IMR-90 (cell line): ENCODE data around the gene SNRNP35.

Source experiments
- BHLHE40 ChIP-seq: fragments of 150-350 bp; IDR thresholded peaks from 2 replicates; pipeline ENCODE4 v1.6.1; 2016; ENCODE audit warnings: mild to moderate bottlenecking, low read depth, low read length
- CEBPB ChIP-seq: IDR thresholded peaks from 2 replicates; pipeline ENCODE4 v1.6.1; 2012; ENCODE audit warnings: low read depth, low read length, improper control_type of control experiment
- MAZ ChIP-seq: IDR thresholded peaks from 2 replicates; pipeline ENCODE4 v1.6.1; 2012; ENCODE audit warnings: low read depth, mild to moderate bottlenecking, low read length, improper control_type of control experiment, moderate library complexity, borderline replicate concordance
- NFE2L2 ChIP-seq: fragments of 150-350 bp; IDR thresholded peaks from 2 replicates; pipeline ENCODE4 v1.6.1; 2016; ENCODE audit warnings: low read depth, mild to moderate bottlenecking, low read length
- POLR2A ChIP-seq: IDR thresholded peaks from 2 replicates; pipeline ENCODE4 v1.6.1; 2012; ENCODE audit warnings: mild to moderate bottlenecking, low read depth, low read length
- RAD21 ChIP-seq: IDR thresholded peaks from 2 replicates; pipeline ENCODE4 v1.6.1; 2012; ENCODE audit warnings: low read length, improper control_type of control experiment
- SMC3 ChIP-seq: fragments of 150-350 bp; IDR thresholded peaks from 2 replicates; pipeline ENCODE4 v1.6.1; 2016; ENCODE audit warnings: low read depth, mild to moderate bottlenecking, antibody characterized with exemption, low read length, moderate library complexity
- TF ChIP-seq, protein P1 (sequence below): conservative IDR thresholded peaks from 2 replicates; pipeline ENCODE4 v1.5.1; 2012; ENCODE audit warnings: mild to moderate bottlenecking, low read depth, low read length, improper control_type of control experiment
- TF ChIP-seq, protein P2 (sequence below): fragments of 150-350 bp; IDR thresholded peaks from 2 replicates; pipeline ENCODE4 v1.6.1; 2017; ENCODE audit warnings: mild to moderate bottlenecking, antibody characterized with exemption, low read length, low read depth

DNA sequence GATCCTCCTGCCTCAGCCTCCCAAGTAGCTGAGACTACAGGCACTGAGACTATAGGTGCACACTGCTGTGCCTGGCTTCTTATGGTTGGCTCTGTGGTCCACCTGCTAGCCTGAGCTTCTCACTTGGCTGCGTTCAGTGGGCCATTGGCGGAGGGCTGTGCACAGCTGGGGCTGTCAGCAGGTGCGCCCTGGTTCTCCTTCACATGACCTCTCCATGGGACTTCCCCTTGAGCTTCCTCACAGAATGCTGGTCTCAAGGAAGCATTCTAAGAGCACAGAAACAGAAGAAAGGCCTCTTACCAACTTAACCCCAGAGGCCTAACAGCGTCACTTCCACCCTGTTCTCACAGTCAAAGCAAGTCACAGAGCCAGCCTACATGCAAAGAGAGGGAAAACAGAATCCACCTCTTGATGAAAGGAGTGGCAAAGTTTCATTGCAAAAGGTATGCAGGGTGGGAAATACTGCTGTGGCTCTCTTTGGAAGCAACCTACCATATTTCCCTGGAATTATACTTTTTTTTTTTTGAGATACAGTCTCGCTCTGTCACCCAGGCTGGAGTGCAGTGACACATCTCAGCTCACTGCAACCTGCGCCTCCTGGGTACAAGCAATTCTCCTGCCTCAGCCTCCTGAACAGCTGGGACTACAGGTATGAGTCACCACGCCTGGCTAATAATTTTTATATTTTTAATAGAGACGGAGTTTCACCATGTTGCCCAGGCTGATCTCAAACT, 30.7 kb upstream of the SNRNP35 start:
- TF ChIP-seq NFE2L2 (no peak), CEBPB (no peak), MAZ (no peak), POLR2A (no peak), SMC3 (no peak), RAD21 (no peak), BHLHE40 (no peak)
- TF ChIP-seq, protein P1, sequence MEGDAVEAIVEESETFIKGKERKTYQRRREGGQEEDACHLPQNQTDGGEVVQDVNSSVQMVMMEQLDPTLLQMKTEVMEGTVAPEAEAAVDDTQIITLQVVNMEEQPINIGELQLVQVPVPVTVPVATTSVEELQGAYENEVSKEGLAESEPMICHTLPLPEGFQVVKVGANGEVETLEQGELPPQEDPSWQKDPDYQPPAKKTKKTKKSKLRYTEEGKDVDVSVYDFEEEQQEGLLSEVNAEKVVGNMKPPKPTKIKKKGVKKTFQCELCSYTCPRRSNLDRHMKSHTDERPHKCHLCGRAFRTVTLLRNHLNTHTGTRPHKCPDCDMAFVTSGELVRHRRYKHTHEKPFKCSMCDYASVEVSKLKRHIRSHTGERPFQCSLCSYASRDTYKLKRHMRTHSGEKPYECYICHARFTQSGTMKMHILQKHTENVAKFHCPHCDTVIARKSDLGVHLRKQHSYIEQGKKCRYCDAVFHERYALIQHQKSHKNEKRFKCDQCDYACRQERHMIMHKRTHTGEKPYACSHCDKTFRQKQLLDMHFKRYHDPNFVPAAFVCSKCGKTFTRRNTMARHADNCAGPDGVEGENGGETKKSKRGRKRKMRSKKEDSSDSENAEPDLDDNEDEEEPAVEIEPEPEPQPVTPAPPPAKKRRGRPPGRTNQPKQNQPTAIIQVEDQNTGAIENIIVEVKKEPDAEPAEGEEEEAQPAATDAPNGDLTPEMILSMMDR, result no peak
- TF ChIP-seq, protein P2, sequence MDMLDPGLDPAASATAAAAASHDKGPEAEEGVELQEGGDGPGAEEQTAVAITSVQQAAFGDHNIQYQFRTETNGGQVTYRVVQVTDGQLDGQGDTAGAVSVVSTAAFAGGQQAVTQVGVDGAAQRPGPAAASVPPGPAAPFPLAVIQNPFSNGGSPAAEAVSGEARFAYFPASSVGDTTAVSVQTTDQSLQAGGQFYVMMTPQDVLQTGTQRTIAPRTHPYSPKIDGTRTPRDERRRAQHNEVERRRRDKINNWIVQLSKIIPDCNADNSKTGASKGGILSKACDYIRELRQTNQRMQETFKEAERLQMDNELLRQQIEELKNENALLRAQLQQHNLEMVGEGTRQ, result no peak
